ENCODE data around the gene VSIG4.
"Not testable (repeated sequence)": the region's sequence is repeated elsewhere in the genome, so short reads cannot be mapped to it uniquely, and the experiment has no call there.

The VSIG4 gene

DNA sequence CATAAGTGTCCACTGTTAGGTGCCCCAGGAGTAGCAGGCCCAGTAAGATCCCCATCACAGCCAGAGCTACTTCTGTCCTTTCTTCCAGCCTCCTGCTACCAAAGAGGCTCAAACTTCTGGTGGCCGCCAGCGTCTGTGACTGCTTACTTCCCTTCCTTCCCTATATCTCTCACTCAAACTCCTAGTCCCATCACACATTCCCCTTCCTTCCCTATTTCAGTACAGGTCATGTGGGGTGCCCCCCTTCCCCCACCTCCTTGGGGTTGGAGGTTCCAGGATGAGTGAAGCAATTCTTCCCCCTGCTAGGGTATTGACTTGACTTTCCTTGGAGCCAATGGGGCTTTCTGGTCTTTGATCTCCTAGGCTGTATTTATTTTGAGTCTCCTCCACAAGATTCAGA lies at the start of gene VSIG4:
Gene VSIG4 (minus strand): TSS at position 137 of the 400 bp plus-strand sequence. CDS start 82 bp downstream, at position 55.
- DNase-seq, result no peak

- DNase-seq, result no peak
Observed at GRCh38 chrX:66076801-66077200, 36.9 kb upstream of the VSIG4 start.

GRCh38 chrX:66074920-66075879 lies 35.3 kb upstream of the VSIG4 start:
- no peak for DNase-seq

DNA sequence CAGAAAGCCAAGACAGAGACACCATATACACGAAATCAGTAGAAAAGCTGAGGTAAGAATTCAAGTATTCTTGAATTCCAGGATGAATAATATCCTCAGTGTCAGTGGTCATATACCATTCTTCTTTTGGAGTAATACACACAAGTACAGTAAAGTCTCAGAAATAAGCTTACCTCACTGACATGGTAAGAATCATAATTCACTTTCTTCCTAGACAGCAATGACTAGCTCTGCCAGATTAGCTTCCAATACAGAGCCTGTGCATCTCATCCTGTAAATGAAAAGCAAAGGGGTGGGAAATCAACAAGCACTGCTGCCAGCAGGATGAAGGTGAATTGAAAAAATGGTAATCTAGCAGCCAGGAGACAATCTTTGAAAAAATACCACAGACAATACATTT lies 31.2 kb upstream of the VSIG4 start:
- no peak for DNase-seq

DNA sequence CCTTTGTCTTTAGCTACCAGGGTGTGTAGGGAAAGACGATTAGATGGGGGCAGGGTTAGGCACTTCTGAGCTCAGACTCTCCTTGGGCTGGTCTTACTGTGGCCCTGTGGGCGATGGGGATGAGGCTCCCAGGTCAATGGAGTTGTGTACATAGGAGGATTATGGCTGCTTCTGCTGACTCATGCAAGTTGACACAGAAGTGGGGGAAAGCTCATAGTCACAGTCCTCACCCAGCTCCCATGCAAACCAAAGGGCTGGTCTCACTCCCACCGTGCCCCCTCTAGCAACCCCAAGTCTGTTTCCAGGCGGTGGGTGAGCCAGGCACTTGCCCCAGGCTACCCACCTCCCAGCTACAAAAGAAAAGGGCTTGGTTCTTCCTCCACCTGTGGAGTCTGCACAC lies 24.4 kb upstream of the VSIG4 start:
- no peak for DNase-seq

DNA sequence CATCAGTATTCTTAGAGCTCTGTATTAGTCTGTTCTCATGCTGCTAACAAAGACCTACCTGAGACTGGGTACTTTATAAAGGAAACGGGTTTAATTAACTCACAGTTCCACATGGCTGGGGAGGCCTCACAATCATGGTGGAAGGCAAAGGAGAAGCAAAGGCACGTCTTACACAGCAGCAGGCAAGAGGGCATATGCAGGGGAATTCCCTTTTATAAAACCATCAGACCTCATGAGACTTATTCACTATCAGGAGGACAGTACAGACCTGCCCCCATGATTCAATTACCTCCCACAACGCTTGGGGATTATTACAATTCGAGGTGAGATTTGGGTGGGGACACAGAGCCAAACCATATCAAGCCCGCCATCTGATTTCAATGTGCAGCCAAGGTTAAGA lies 17.1 kb upstream of the VSIG4 start:
- DNase-seq, result not testable (repeated sequence)

GRCh38 chrX:66054978-66055377 lies 15.1 kb upstream of the VSIG4 start:
- no peak for DNase-seq

DNA sequence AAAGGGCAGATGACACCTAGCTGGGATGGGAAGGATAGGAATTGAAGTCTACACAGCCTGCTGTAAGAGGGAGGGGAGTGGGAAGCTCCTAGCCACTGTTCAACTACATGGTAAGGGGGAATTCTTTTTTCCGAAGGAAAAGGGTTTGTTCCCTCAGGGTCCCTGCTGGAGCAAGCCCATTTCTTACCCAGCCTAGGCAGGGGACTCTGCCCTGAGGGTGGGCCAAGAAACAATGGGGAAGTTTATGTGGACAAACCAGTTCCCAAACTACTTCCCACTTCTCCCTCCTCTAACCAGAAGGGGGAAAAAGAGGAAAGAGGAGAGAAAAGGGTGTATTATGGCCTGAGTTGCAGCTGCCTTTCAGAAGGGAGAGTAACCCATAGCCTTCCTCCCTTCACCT lies 13.5 kb upstream of the VSIG4 start:
- no peak for DNase-seq

DNA sequence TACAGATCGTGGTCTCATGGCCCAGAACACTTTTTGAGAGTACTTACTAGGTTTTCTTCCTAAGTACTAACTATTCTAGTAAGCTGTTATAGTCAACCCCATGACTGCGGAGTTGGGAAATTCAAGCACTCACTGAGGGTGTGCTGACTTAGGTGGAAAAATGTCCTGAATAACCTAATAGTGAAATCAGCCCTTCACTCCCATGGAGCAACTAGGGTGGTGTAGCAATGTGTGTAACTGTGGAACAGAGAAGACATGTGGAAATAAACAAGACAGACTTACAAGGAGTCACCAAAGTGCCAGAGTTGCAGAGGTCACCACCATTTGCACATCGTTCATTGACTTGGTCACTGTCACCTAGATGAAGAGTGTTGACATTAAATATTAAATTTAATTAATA lies 12.1 kb upstream of the VSIG4 start:
- DNase-seq, result no peak

- no peak for DNase-seq
Observed at GRCh38 chrX:66050140-66050569, 10.3 kb upstream of the VSIG4 start.

- DNase-seq, result no peak
Observed at GRCh38 chrX:66049056-66049455, 9.2 kb upstream of the VSIG4 start.

DNA sequence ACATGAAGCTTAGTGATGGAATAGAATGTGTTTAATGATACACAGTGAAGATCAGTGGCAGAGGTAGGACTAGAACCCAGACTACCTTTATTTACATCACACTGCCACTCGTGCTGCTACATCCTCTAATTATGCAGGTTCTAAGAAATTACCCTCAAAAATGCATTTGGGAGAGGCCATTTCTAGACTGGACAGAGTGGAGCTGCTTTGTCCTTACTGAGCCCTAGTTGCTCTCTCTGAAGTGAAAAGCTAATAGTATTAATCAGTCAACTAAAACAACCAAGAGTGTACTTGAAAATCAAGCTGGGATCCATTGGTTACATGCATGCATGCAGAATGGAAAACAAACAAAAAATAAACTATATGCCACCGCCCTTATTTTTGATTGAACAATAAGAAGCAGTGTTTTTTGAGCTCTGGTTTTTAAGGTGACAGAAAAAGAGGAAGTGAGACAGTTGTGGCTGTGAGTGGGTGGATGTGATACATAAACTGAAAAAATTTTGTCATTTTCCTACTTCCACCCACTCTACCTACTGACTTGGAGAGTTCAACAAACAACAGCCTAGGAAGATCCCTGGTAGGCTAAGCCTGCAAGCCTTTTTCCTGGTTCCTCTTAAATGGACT lies 6.8 kb upstream of the VSIG4 start:
- no peak for DNase-seq

- DNase-seq, result no peak
Observed at GRCh38 chrX:66045894-66046293, 6.0 kb upstream of the VSIG4 start.

- DNase-seq, result no peak
Observed at GRCh38 chrX:66043584-66043983, 3.7 kb upstream of the VSIG4 start.

DNA sequence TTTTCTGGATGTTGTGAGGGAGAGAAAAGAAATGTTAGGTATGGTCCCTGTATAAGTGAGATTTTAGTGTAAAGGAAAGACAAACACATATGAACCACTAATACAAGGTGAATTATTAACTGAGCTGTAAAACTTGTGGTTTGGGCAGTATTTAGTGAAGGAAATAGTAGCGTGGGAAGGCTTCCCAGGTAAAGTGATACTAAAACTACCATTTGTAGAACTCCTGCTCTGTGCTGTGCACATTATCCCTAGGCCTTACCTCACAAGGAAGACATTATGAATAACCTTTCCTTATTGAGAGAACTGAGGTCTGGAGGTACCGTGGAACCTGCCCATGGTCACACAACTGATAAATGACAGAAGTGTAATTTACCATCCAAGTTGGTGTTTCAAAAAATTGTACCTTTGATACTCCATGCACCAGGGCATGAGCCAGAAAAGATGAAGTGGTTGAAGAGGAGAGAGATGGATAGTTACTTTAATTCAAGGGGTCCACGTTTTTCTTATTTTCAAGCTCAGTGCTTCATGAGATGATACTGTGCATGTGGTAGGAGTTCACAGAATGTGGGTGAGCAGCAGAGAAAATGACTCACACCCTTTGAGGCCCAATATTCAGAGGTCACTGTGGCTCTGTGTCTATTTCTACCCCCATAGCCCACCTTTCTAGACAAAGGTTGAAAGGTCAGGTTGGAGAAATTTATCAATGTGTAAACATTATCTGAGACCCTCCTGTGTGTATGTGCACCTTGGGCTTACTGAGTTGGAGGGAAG lies 2.6 kb upstream of the VSIG4 start:
- DNase-seq, result no peak

- no peak for DNase-seq
Observed at GRCh38 chrX:66038115-66038514, 1.8 kb downstream of the VSIG4 start.

GRCh38 chrX:66036231-66036630 lies 3.6 kb downstream of the VSIG4 start:
- DNase-seq, result no peak

DNA sequence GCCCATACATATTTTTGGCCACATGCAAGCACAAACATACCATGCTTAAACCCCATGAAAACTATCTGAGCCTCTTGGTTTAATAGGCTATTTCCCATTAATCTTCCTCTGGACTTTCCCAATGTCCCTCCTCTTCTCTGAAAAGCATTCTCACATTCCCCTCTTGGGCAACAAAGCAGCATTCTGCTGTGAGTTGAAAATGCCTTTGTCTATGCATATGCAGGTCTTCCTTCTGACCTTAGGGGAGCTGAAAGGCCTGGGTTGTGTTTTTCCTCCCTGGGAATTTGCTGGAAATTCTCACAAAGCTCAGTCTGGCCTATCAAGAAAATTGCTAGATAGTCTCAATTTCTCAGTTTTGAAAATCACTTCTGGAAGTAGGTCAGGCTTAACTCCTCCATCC lies 4.2 kb downstream of the VSIG4 start:
- no peak for DNase-seq

GRCh38 chrX:66030505-66031317 lies 9.2 kb downstream of the VSIG4 start:
- DNase-seq, result no peak

GRCh38 chrX:66028936-66029335 lies 10.9 kb downstream of the VSIG4 start:
- DNase-seq, result no peak

- no peak for DNase-seq
Observed at GRCh38 chrX:66024570-66024969, 15.3 kb downstream of the VSIG4 start.

GRCh38 chrX:66024092-66024467 lies 15.8 kb downstream of the VSIG4 start:
- DNase-seq, result no peak
